KMS-11 (cell line): ENCODE measurements around the gene GRID1.

Experiments used
- H2AFZ ChIP-seq: fragments of 200-600 bp; sonication (generic); 2 replicates; pipeline ENCODE4 v1.6.1; 2016; ENCODE audit warnings: antibody characterized with exemption, mixed run types, low read depth
- H3K27ac ChIP-seq: fragments of 200-600 bp; sonication (generic); 2 replicates; pipeline ENCODE4 v1.6.1; 2016; ENCODE audit warnings: mild to moderate bottlenecking, mixed run types
- H3K27me3 ChIP-seq: fragments of 200-600 bp; sonication (generic); 2 replicates; pipeline ENCODE4 v1.6.1; 2017; ENCODE audit warnings: mild to moderate bottlenecking, low read depth, mixed run types, moderate library complexity; ENCODE audit not compliant: insufficient read depth
- H3K36me3 ChIP-seq: fragments of 200-600 bp; sonication (generic); 2 replicates; pipeline ENCODE4 v1.6.1; 2017; ENCODE audit warnings: mild to moderate bottlenecking, mixed run types; ENCODE audit not compliant: insufficient read depth
- H3K4me1 ChIP-seq: fragments of 200-600 bp; sonication (generic); 2 replicates; pipeline ENCODE4 v1.6.1; 2016; ENCODE audit warnings: mild to moderate bottlenecking, low read depth, mixed run types; ENCODE audit not compliant: poor library complexity, severe bottlenecking
- H3K4me2 ChIP-seq: fragments of 200-600 bp; sonication (generic); 2 replicates; pipeline ENCODE4 v1.7.0; 2016; ENCODE audit warnings: mild to moderate bottlenecking, mixed run types
- H3K4me3 ChIP-seq: fragments of 200-600 bp; sonication (generic); IDR thresholded peaks from 2 replicates; pipeline ENCODE4 v1.6.1; 2017; ENCODE audit warnings: low read depth, low read length, mixed read lengths; ENCODE audit not compliant: insufficient read depth
- H3K79me2 ChIP-seq: fragments of 200-600 bp; sonication (generic); 2 replicates; pipeline ENCODE4 v1.6.1; 2016; ENCODE audit warnings: low read depth, mixed run types; ENCODE audit not compliant: insufficient read depth
- H3K9ac ChIP-seq: fragments of 200-600 bp; sonication (generic); 2 replicates; pipeline ENCODE4 v1.6.1; 2016; ENCODE audit warnings: mild to moderate bottlenecking, mixed run types
- H4K20me1 ChIP-seq: fragments of 200-600 bp; sonication (generic); 2 replicates; pipeline ENCODE4 v1.6.1; 2016; ENCODE audit warnings: mild to moderate bottlenecking, mixed run types; ENCODE audit not compliant: insufficient read depth
- CTCF ChIP-seq: fragments of 200-600 bp; sonication (generic); conservative IDR thresholded peaks from 2 replicates; pipeline ENCODE4 v1.6.1; 2017; ENCODE audit warnings: low read depth, mild to moderate bottlenecking, antibody characterized with exemption, low read length, moderate library complexity, mixed read lengths

The GRID1 gene

GRCh38 chr10:86192691-86193090 lies 173.9 kb downstream of the GRID1 start:
- Histone ChIP-seq H3K27ac (no peak overlapping the region), H3K9ac (no peak overlapping the region), H3K4me1 (no peaks in the 10 kb centered on the region), H3K79me2 (no peaks in the 10 kb centered on the region), H2AFZ (no peak overlapping the region), H3K27me3 (no peaks in the 10 kb centered on the region), H3K4me2 (no peak overlapping the region), H3K36me3 (no peaks in the 10 kb centered on the region), H4K20me1 (no peaks in the 10 kb centered on the region), H3K4me3 (no peak overlapping the region)
- TF ChIP-seq CTCF, result no peak

- no peaks in the 10 kb centered on the region for H3K27me3 ChIP-seq
- no peak overlapping the region for H3K4me3 ChIP-seq
- no peak overlapping the region for H2AFZ ChIP-seq
- H3K36me3 ChIP-seq, result no peaks in the 10 kb centered on the region
- H3K9ac ChIP-seq, result no peak overlapping the region
- no peak overlapping the region for H3K27ac ChIP-seq
- H3K4me1 ChIP-seq, result no peaks in the 10 kb centered on the region
- no peaks in the 10 kb centered on the region for H4K20me1 ChIP-seq
- no peak for TF ChIP-seq CTCF
- H3K4me2 ChIP-seq, result no peak overlapping the region
- no peaks in the 10 kb centered on the region for H3K79me2 ChIP-seq
Measured at GRCh38 chr10:86192147-86192546, 174.4 kb downstream of the GRID1 start.

GRCh38 chr10:86191686-86192085 lies 174.9 kb downstream of the GRID1 start:
- no peak for TF ChIP-seq CTCF
- Histone ChIP-seq H3K27ac (no peak overlapping the region), H3K9ac (no peak overlapping the region), H4K20me1 (no peaks in the 10 kb centered on the region), H3K27me3 (no peaks in the 10 kb centered on the region), H2AFZ (no peak overlapping the region), H3K36me3 (no peaks in the 10 kb centered on the region), H3K79me2 (no peaks in the 10 kb centered on the region), H3K4me1 (no peaks in the 10 kb centered on the region), H3K4me2 (no peak overlapping the region), H3K4me3 (no peak overlapping the region)

GRCh38 chr10:86191166-86191565 lies 175.4 kb downstream of the GRID1 start:
- no peak overlapping the region for H2AFZ ChIP-seq
- no peak overlapping the region for H3K27ac ChIP-seq
- TF ChIP-seq CTCF, result no peak
- no peaks in the 10 kb centered on the region for H3K4me1 ChIP-seq
- H3K9ac ChIP-seq, result no peak overlapping the region
- no peak overlapping the region for H3K4me2 ChIP-seq
- H3K4me3 ChIP-seq, result no peak overlapping the region
- H4K20me1 ChIP-seq, result no peaks in the 10 kb centered on the region
- H3K36me3 ChIP-seq, result no peaks in the 10 kb centered on the region
- no peaks in the 10 kb centered on the region for H3K27me3 ChIP-seq
- H3K79me2 ChIP-seq, result no peaks in the 10 kb centered on the region

GRCh38 chr10:86190291-86190690 lies 176.3 kb downstream of the GRID1 start:
- Histone ChIP-seq H3K79me2 (no peaks in the 10 kb centered on the region), H3K4me3 (no peak overlapping the region), H3K4me2 (no peak overlapping the region), H2AFZ (no peak overlapping the region), H3K36me3 (no peaks in the 10 kb centered on the region), H3K27me3 (no peaks in the 10 kb centered on the region), H3K9ac (no peak overlapping the region), H3K4me1 (no peaks in the 10 kb centered on the region), H4K20me1 (no peaks in the 10 kb centered on the region), H3K27ac (no peak overlapping the region)
- no peak for TF ChIP-seq CTCF
